Measurements from ENCODE around the gene HOXD10. TPM values are rescaled to one million over a fixed set of nuclear protein-coding genes. Genes with fewer than 3 reads are reported as not detected.

Gene HOXD10
- total RNA-seq, 1 donor = 58.7 TPM

DNA sequence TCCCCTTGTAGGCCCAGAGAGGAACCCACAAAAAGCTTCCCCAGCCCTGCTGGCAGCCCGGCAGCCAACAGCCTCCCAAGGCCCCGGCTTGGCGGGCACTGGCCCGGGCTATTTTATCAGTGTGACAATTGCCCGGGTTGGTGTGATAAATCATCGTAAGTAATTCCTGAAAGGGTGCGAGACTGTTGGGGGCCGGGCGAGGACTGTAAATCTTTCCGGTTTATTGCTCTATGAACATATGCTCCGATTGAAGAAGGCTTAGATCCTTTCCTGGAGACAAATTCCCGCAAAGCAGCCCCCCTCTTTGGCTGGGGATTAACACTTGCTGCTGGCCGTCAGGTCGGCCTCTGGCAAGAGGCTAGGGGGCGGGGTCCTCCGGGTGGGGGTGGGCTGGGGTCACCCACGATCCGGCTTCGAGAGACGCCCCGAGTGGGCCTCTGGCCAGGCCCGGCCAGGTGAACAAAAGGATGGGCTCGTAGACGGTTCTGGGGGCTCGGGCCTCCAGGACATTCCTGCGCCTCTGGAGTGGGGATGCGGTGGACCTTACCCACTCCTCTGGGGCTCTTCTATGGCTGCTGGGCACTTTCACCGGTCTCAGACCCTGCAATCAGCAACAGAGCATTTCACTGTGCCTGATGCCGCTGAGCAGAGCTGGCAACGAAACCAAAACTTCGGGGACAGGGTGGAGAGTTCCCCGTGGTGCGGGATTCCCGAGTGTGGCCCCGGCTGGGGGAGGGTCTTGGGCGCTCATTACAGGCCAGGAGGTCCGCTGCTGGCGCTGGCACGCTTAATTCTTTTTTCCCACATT lies 42.5 kb downstream of the HOXD10 start:
- TF ChIP-seq, protein P1, sequence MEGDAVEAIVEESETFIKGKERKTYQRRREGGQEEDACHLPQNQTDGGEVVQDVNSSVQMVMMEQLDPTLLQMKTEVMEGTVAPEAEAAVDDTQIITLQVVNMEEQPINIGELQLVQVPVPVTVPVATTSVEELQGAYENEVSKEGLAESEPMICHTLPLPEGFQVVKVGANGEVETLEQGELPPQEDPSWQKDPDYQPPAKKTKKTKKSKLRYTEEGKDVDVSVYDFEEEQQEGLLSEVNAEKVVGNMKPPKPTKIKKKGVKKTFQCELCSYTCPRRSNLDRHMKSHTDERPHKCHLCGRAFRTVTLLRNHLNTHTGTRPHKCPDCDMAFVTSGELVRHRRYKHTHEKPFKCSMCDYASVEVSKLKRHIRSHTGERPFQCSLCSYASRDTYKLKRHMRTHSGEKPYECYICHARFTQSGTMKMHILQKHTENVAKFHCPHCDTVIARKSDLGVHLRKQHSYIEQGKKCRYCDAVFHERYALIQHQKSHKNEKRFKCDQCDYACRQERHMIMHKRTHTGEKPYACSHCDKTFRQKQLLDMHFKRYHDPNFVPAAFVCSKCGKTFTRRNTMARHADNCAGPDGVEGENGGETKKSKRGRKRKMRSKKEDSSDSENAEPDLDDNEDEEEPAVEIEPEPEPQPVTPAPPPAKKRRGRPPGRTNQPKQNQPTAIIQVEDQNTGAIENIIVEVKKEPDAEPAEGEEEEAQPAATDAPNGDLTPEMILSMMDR (IDR thresholded peaks at IDR 0.05; ENCODE audit: insufficient read depth, low read depth, low read length) = no peak
- H3K4me3 ChIP-seq (ENCODE audit: low read depth, low read length) = no peak overlapping the region
- DNase-seq (ENCODE audit: low read depth) = no peak

DNA sequence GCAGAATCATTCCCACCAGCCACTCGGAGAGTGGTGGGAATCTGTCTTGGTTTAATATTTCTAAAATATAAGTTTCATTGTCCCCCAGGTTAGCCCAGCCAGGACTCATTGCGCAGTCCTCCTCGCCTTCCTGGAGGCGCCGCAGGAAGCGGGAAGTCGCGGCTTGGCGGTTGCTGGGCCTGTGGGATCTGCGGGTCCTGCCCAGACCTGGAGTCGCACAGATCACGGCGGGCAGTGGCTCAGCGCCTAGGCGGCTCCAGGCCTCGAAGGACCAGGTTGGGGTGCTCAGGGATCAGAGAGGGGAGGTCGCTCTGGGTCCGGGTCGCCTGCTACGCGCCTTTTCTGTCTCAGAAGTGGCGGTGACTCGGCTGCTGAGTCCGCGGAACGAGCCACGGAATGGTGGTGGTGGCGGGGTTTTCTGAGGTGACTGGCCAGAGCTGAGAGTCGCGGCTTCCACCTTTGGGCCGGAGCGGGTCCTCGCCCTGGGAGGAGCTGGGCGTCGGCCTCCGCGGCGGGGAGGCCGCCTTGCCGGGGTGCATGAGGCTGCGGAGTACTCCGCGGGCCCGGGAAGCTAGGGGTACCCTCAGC lies 43.2 kb downstream of the HOXD10 start:
- TF ChIP-seq, protein P1 (IDR thresholded peaks at IDR 0.05; ENCODE audit: insufficient read depth, low read depth, low read length) = no peak
- H3K4me3 ChIP-seq (ENCODE audit: low read depth, low read length) = no peak overlapping the region
- DNase-seq (ENCODE audit: low read depth) = no peak

DNA sequence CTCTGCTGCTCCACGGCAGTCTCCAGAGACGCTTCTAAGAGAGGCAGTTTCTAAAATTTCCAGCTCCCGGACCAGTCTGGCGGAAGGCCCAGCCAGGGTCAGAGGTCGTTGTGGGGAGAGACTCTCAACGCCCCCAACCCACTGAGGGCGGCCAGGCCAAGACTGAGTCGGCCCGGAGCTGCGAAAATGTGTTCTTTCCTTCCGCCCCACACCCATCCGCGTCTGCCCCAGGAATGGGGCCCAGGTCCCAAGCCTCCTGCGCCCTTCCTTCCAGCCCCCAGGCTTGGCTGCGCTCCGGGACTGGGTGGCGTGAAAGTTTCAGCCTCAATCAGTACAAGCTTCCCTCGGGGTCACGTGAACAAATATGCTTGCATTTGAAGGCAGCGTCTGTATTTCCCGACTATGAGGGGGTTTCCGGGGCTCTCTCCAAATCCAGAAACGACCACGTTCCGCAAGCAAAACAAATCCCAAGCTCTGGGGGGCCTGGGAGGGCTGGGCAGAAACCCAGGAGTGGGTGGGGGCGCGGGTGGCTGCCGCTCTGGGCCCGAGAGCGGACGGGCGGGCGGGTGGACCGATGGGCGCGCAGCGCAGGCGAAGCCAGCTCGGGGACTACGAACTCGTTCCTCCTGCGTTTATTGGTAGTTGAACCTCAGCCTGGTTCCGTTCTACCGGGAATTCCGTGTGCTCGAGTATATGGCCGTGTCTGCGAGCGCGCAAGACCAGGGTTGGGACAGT lies 43.8 kb downstream of the HOXD10 start:
- no peak overlapping the region for H3K4me3 ChIP-seq (ENCODE audit: low read depth, low read length)
- TF ChIP-seq, protein P1 (IDR thresholded peaks at IDR 0.05; ENCODE audit: insufficient read depth, low read depth, low read length) = no peak
- no peak for DNase-seq (ENCODE audit: low read depth)

DNA sequence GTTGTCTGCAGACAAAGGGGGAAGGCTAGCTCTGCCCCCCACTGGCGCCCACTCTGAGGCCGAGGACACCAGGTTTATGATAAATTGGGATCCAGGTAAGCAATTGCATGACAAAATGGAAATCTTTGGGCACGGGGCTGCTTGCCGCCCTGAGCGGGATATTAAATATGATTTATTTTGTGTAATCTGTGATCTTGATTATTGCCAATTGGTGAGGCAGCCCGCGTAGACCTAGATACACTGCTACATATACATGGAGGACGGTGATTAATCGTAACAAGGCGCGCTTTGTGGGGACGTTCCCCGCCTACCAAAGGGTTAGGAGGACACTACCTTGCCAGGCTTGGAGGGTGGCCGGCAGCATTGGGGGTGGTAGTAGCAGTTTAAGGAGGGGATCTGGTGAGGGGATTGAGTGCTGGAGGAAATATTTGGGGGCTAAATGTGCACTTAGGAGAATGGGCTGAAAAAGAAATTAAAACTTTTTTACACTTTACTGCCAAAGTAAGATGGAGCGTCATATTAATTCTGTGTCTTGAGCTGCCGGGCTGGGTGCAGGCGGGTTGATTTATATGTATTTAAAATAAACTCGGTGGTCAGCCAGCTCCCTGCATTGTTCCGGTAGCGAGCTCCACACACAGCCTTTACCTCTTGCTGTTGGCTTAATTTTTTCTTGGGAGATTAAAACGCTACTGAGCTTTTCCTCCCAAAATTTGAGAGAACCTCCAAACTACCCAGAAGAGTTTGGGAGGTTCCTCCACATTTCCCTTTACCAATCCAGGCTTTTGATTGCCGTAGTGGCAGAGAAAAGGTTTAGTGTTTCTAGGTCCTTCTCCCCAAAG lies 44.6 kb downstream of the HOXD10 start:
- no peak overlapping the region for H3K4me3 ChIP-seq (ENCODE audit: low read depth, low read length)
- DNase-seq (ENCODE audit: low read depth) = no peak
- TF ChIP-seq, protein P1 (IDR thresholded peaks at IDR 0.05; ENCODE audit: insufficient read depth, low read depth, low read length) = no peak

DNA sequence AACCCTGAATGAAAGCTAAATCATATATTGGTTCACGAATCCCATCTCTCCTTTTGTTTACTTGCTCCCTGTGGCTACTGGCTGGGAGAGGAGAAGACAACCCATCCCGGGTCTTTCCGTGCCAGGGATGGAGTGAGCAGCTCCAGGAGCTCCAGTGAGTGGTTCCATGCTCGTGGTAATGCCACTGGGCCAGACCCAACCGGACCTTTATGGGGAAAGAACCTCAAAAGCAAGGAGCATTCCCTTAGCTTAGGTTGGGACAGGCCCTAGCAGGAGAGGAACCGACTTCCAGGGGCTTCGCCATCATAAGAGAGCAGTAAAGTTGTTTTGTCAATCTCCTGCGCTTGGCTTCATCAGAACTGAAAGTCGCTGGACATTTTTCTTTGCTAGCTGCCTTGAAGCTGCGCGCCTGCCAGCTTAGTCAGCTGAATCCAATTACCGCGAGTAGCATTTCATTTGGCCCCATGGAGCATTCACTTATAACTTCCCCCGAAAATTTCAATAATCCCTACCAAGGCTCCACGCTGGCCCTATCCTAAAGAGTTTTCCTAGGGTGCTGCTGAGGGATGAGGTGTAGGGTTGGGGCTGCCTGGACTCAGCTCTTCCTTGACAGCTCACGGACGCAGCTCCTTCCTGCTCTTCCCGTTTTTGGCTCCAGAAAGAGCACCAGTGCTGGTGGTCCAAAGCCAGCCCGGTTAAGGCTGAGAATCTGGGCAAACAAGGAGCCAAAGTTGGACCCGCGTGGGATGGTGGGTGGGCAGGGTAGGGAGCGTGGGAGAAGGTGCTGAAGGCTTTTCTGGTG lies 45.4 kb downstream of the HOXD10 start:
- DNase-seq (ENCODE audit: low read depth) = peak; percentile 47
- no peak overlapping the region for H3K4me3 ChIP-seq (ENCODE audit: low read depth, low read length)
- TF ChIP-seq, protein P1 (IDR thresholded peaks at IDR 0.05; ENCODE audit: insufficient read depth, low read depth, low read length) = no peak

Data from fibroblast of villous mesenchyme (primary cell).